ENCODE measurements around the gene SPATS2.

SPATS2 gene

GRCh38 chr12:49565406-49566265 is 198.4 kb downstream of the SPATS2 start:
- Mint-ChIP-seq H3K36me3 (ENCODE audit: insufficient read depth) (peaks cover 52% of the 10 kb centered on the region), H3K4me1 (ENCODE audit: low read depth in 2 of 2) (peaks cover 35 to 46% of the 10 kb centered on the region in 2 donors), H3K9me3 (no peaks in the 10 kb centered on the region), H3K4me3 (peak overlapping the region; percentile 18 to 55), H3K27me3 (no peaks in the 10 kb centered on the region), H3K27ac (peak overlapping the region; percentile 35 to 67)
- DNase-seq, result no peak
- ATAC-seq (replicated peaks), result no peak

GRCh38 chr12:49566361-49566760 is 199.1 kb downstream of the SPATS2 start:
- ATAC-seq (replicated peaks) (no peak), DNase-seq (no peak)
- H3K27me3 Mint-ChIP-seq, result no peaks in the 10 kb centered on the region
- H3K4me3 Mint-ChIP-seq, result peak overlapping the region; percentile 23 to 53
- no peaks in the 10 kb centered on the region for H3K9me3 Mint-ChIP-seq
- no peak overlapping the region for H3K27ac Mint-ChIP-seq
- peaks cover 41 to 44% of the 10 kb centered on the region in 2 donors for H3K4me1 Mint-ChIP-seq (ENCODE audit: low read depth in 2 of 2)
- H3K36me3 Mint-ChIP-seq (ENCODE audit: insufficient read depth), result peaks cover 44% of the 10 kb centered on the region

- Mint-ChIP-seq H3K4me3 (peak overlapping the region; percentile 95 to 99), H3K9me3 (no peaks in the 10 kb centered on the region), H3K27ac (peak overlapping the region; percentile 97 to 99), H3K27me3 (no peaks in the 10 kb centered on the region), H3K36me3 (ENCODE audit: insufficient read depth) (peaks cover 35% of the 10 kb centered on the region), H3K4me1 (ENCODE audit: low read depth in 2 of 2) (peaks cover 41 to 45% of the 10 kb centered on the region in 2 donors)
- ATAC-seq (replicated peaks) (peak; percentile 15), DNase-seq (no peak)
Observed at GRCh38 chr12:49567302-49567610, 200.0 kb downstream of the SPATS2 start.

GRCh38 chr12:49567611-49568441 is 200.6 kb downstream of the SPATS2 start, which contains the start of gene MCRS1:
MCRS1 (minus strand) TSS chr12:49568142; CDS start chr12:49566731, 1,411 bp downstream.
- H3K27me3 Mint-ChIP-seq, result no peaks in the 10 kb centered on the region
- H3K36me3 Mint-ChIP-seq (ENCODE audit: insufficient read depth), result peaks cover 30% of the 10 kb centered on the region
- peak; percentile 91 for ATAC-seq (replicated peaks)

GRCh38 chr12:49568442-49569162 is 201.3 kb downstream of the SPATS2 start:
- no peak for DNase-seq
- H3K27me3 Mint-ChIP-seq, result no peaks in the 10 kb centered on the region
- peaks cover 26% of the 10 kb centered on the region for H3K36me3 Mint-ChIP-seq (ENCODE audit: insufficient read depth)
- H3K27ac Mint-ChIP-seq, result peak overlapping the region; percentile 97 to 99
- peak; percentile 21 for ATAC-seq (replicated peaks)
- peaks cover 41 to 44% of the 10 kb centered on the region in 2 donors for H3K4me1 Mint-ChIP-seq (ENCODE audit: low read depth in 2 of 2)
- H3K9me3 Mint-ChIP-seq, result no peaks in the 10 kb centered on the region
- peak overlapping the region; percentile 95 to 99 for H3K4me3 Mint-ChIP-seq

More at GRCh38 chr12:49567611-49568441, 200.6 kb downstream of the SPATS2 start, which contains the start of gene MCRS1:
- H3K9me3 Mint-ChIP-seq, result no peaks in the 10 kb centered on the region
- peak within 1 kb of the TSS; percentile 95 to 99 for H3K4me3 Mint-ChIP-seq
- DNase-seq, result peak; percentile 84 to 87 (median 84)
- peak within 1 kb of the TSS; percentile 97 to 99 for H3K27ac Mint-ChIP-seq
- peaks cover 41 to 44% of the 10 kb centered on the region in 2 donors for H3K4me1 Mint-ChIP-seq (ENCODE audit: low read depth in 2 of 2)
